Panc1 (cell line): Measurements from ENCODE around the gene KRT78. TPM values are rescaled to one million over a fixed set of nuclear protein-coding genes. Genes with fewer than 3 reads are reported as not detected.

Experiments
- ATAC-seq: fragments of 200-7000 bp; cut with Tn5 transposase; 2 replicates; pipeline ENCODE4 v1.9.1; 2020; ENCODE audit warnings: mild to moderate bottlenecking, moderate library complexity
- BruUV-seq: library from RNA; stranded (reverse); fragments of 400-500 nt; replicated peaks from 2 replicates; lab custom pipeline; 2021; lab: Mats Ljungman, UMichigan
- CTCF ChIA-PET: fragments of 300-600 bp; sonication (Branson Sonifier 250); formaldehyde crosslinking; loops from one replicate; lab custom pipeline; 2022; ENCODE audit warnings: antibody characterized with exemption; lab: Charles Lee
- POLR2A ChIA-PET: fragments of 300-600 bp; sonication (Branson Sonifier 250); formaldehyde crosslinking; loops from one replicate; lab custom pipeline; 2022; ENCODE audit warnings: antibody characterized with exemption; lab: Charles Lee
- DNase-seq: peaks from one replicate; pipeline ENCODE4 v3.0.0-alpha.2; 2010; ENCODE audit warnings: low read depth, low spot score
- H3K27ac ChIP-seq: 2 replicates; pipeline ENCODE4 v1.5.1; 2011; ENCODE audit warnings: mild to moderate bottlenecking, low read length, inconsistent platforms
- H3K27me3 ChIP-seq: fragments of 200-500 bp; sonication (Bioruptor generic); 2 replicates; pipeline ENCODE4 v1.6.0; 2014; ENCODE audit warnings: low read length, inconsistent platforms; ENCODE audit not compliant: control insufficient read depth, insufficient read depth
- H3K36me3 ChIP-seq: fragments of 200-500 bp; sonication (Bioruptor generic); 2 replicates; pipeline ENCODE4 v1.5.1; 2014; ENCODE audit warnings: inconsistent platforms, mild to moderate bottlenecking, low read length, moderate library complexity; ENCODE audit not compliant: control insufficient read depth, insufficient read depth
- H3K4me1 ChIP-seq: 2 replicates; pipeline ENCODE4 v1.5.1; 2011; ENCODE audit warnings: inconsistent platforms, mild to moderate bottlenecking, low read length, moderate library complexity; ENCODE audit not compliant: control insufficient read depth, insufficient read depth
- H3K4me3 ChIP-seq, 2 experiments: 2 replicates each; pipeline ENCODE4 v1.5.1; 2011 to 2012; ENCODE audit warnings: low read depth in 2 of 2, low read length in 2 of 2, mild to moderate bottlenecking in 2 of 2, inconsistent platforms in 1 of 2, moderate library complexity in 1 of 2
- H3K9me3 ChIP-seq: fragments of 200-500 bp; sonication (Bioruptor generic); 2 replicates; pipeline ENCODE4 v1.5.1; 2014; ENCODE audit warnings: low read depth, mild to moderate bottlenecking, inconsistent platforms, low read length, moderate library complexity; ENCODE audit not compliant: control insufficient read depth, insufficient read depth
- CTCF ChIP-seq: fragments of 450-650 bp; IDR thresholded peaks from 2 replicates; pipeline ENCODE4 v1.5.1; 2017; ENCODE audit warnings: mild to moderate bottlenecking
- POLR2AphosphoS5 ChIP-seq: IDR thresholded peaks from 2 replicates; pipeline ENCODE4 v1.6.1; 2012; ENCODE audit warnings: mild to moderate bottlenecking, low read depth, low read length, moderate library complexity
- REST ChIP-seq, 2 experiments: IDR thresholded peaks; 2 replicates each; pipeline ENCODE4 v1.6.1; 2011 to 2012; ENCODE audit warnings: low read depth in 2 of 2, control low read depth in 1 of 2, low read length in 1 of 2, mild to moderate bottlenecking in 1 of 2, moderate library complexity in 1 of 2; ENCODE audit not compliant: insufficient read depth in 1 of 2
- SIN3A ChIP-seq: IDR thresholded peaks from 2 replicates; pipeline ENCODE4 v1.6.1; 2012; ENCODE audit warnings: low read depth, mild to moderate bottlenecking, low read length, moderate library complexity, borderline replicate concordance; ENCODE audit not compliant: insufficient read depth
- TCF7L2 ChIP-seq: IDR thresholded peaks from 2 replicates; pipeline ENCODE4 v1.6.1; 2011; ENCODE audit warnings: mild to moderate bottlenecking, low read depth, low read length, inconsistent platforms
- in situ Hi-C: cut with HindIII; loops from 2 replicates; pipeline ENCODE4 v1.10.0; 2016; ENCODE audit warnings: low sequenced_read_pairs, low pct_unique_long_range_greater_than_20kb
- intact Hi-C: fragments of 100-400 bp; cut with micrococcal nuclease; formaldehyde crosslinking; loops from one replicate; pipeline ENCODE4 v1.10.0; 2022; ENCODE audit not compliant: unreplicated experiment
- total RNA-seq: library from RNA; stranded (reverse); gene quantifications from one replicate; pipeline ENCODE4 v1.2.1, GENCODE V29; 2021; ENCODE audit not compliant: unreplicated experiment

KRT78 gene
- total RNA-seq, 1 experiment from 2014 or later, result not detected

- POLR2A ChIA-PET, result no interaction called here
- DNase-seq, result no peak
- no peak for TF ChIP-seq REST (IDR thresholded peaks at IDR 0.05; ENCODE audit: insufficient read depth in 1 of 2, low read depth in 2 of 2, low read length in 1 of 2)
- no peak for TF ChIP-seq POLR2AphosphoS5
- TF ChIP-seq SIN3A, result no peak
- no peak for TF ChIP-seq TCF7L2
- TF ChIP-seq CTCF, result no peak
- in situ Hi-C loops, result no loop called here
- H3K36me3 ChIP-seq, result no peaks in the 10 kb centered on the region
- H3K4me1 ChIP-seq, result no peaks in the 10 kb centered on the region
- CTCF ChIA-PET, result no interaction called here
- H3K4me3 ChIP-seq, result no peak overlapping the region
- no peak overlapping the region for H3K27ac ChIP-seq
- intact Hi-C loops, result no loop called here
- ATAC-seq, result no peak
- H3K27me3 ChIP-seq, result no peaks in the 10 kb centered on the region
- BruUV-seq, result no TSS peak
- no peaks in the 10 kb centered on the region for H3K9me3 ChIP-seq
Measured at GRCh38 chr12:52844386-52844785, 4.4 kb downstream of the KRT78 start.

- ATAC-seq (no peak), DNase-seq (no peak)
- no peaks in the 10 kb centered on the region for H3K27me3 ChIP-seq
- POLR2A ChIA-PET, result interaction anchor here (1.0 kb wide), 1 partner anchor 11 kb away, joined by 3 read pairs; no protein-coding TSS in a partner anchor
- peaks cover 3% of the 10 kb centered on the region; the same call in 1 of the 2 replicates for H3K4me1 ChIP-seq
- TF ChIP-seq SIN3A (no peak), POLR2AphosphoS5 (no peak), CTCF (no peak), REST (IDR thresholded peaks at IDR 0.05; ENCODE audit: insufficient read depth in 1 of 2, low read depth in 2 of 2, low read length in 1 of 2) (no peak), TCF7L2 (no peak)
- intact Hi-C loops (no loop called here), in situ Hi-C loops (no loop called here)
- no peaks in the 10 kb centered on the region for H3K36me3 ChIP-seq
- no peaks in the 10 kb centered on the region for H3K9me3 ChIP-seq
- H3K27ac ChIP-seq, result no peak overlapping the region
- no TSS peak for BruUV-seq
- CTCF ChIA-PET, result no interaction called here
- no peak overlapping the region for H3K4me3 ChIP-seq
Measured at GRCh38 chr12:52839436-52840105, 9.2 kb downstream of the KRT78 start.
